Measurements from ENCODE around the gene SCAMP1. TPM values are rescaled to one million over a fixed set of nuclear protein-coding genes. Genes with fewer than 3 reads are reported as not detected.

The SCAMP1 gene
- total and polyA plus RNA-seq, 2 donors (not counting 1 experiment from before 2014, with no cell fraction given) = 44.3 to 60.6 TPM

DNA sequence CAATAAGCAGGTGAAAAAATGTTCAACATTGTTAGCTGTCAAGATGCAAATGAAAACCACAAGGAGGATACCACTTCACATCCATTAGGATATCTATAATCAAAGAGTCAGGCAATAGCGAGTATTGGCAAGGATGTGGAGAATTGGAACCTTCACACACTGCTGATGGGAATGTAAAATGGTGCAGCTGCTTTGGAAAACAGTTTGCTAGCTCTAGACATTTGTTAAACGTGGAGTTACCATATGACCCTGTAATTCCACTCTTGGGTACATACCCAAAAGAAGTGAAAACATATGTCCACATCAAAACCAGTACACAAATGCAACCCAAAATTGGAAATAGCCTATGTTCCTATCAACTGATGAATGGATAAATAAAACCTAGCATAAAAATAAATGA, 37.4 kb downstream of the SCAMP1 start:
- Histone ChIP-seq H3K9me3 (ENCODE audit: control insufficient read depth, insufficient read depth, low read depth, low read length) (no peaks in the 10 kb centered on the region), H2AFZ (ENCODE audit: low read length) (no peak overlapping the region), H3K27ac (ENCODE audit: insufficient read depth, low read length) (no peak overlapping the region), H3K79me2 (ENCODE audit: control insufficient read depth, insufficient read depth, low read length) (no peaks in the 10 kb centered on the region), H3K4me2 (ENCODE audit: extremely low read depth, insufficient read depth, low read length) (no peak overlapping the region), H3K4me1 (ENCODE audit: control insufficient read depth, extremely low read depth, insufficient read depth, low read length) (no peaks in the 10 kb centered on the region), H4K20me1 (ENCODE audit: control insufficient read depth, extremely low read depth, insufficient read depth, low read length) (no peaks in the 10 kb centered on the region), H3K4me3 (replicated peaks in 1 of 4; ENCODE audit: control extremely low read depth in 1 of 4, insufficient read depth in 1 of 4, low read depth in 3 of 4, low read length in 4 of 4) (no peak overlapping the region), H3K9ac (ENCODE audit: insufficient read depth, low read length) (no peak overlapping the region), H3K27me3 (ENCODE audit: control insufficient read depth, insufficient read depth, low read length) (no peaks in the 10 kb centered on the region), H3K36me3 (ENCODE audit: control insufficient read depth, insufficient read depth, low read length) (no peaks in the 10 kb centered on the region)
- DNase-seq (ENCODE audit: low read depth in 2 of 2) = no peak
- no peak for TF ChIP-seq EZH2 (IDR thresholded peaks at IDR 0.05; ENCODE audit: low read length, missing control alignments)

DNA sequence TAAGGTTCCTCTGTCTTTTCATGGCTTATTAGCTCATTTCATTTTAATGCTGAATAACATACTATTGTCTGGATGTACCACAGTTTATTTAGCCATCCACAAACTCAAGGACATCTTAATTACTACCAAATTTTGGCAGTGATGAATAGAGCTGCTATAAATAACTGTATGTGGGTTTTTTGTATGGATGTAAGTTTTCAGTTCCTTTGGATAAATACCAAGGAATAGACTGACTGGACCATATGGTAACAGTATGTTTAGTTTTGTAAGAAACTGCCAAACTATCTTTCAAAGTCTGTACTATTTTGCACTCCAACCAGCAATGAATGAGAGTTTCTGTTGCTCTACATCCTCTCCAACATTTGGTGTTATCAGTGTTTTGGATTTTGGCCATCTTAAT, 38.7 kb downstream of the SCAMP1 start:
- Histone ChIP-seq H3K79me2 (ENCODE audit: control insufficient read depth, insufficient read depth, low read length) (no peaks in the 10 kb centered on the region), H3K27me3 (ENCODE audit: control insufficient read depth, insufficient read depth, low read length) (no peaks in the 10 kb centered on the region), H3K9me3 (ENCODE audit: control insufficient read depth, insufficient read depth, low read depth, low read length) (no peaks in the 10 kb centered on the region), H3K27ac (ENCODE audit: insufficient read depth, low read length) (no peak overlapping the region), H3K4me2 (ENCODE audit: extremely low read depth, insufficient read depth, low read length) (no peak overlapping the region), H4K20me1 (ENCODE audit: control insufficient read depth, extremely low read depth, insufficient read depth, low read length) (no peaks in the 10 kb centered on the region), H3K4me1 (ENCODE audit: control insufficient read depth, extremely low read depth, insufficient read depth, low read length) (no peaks in the 10 kb centered on the region), H3K9ac (ENCODE audit: insufficient read depth, low read length) (no peak overlapping the region), H2AFZ (ENCODE audit: low read length) (no peak overlapping the region), H3K36me3 (ENCODE audit: control insufficient read depth, insufficient read depth, low read length) (no peaks in the 10 kb centered on the region), H3K4me3 (replicated peaks in 1 of 4; ENCODE audit: control extremely low read depth in 1 of 4, insufficient read depth in 1 of 4, low read depth in 3 of 4, low read length in 4 of 4) (no peak overlapping the region)
- DNase-seq (ENCODE audit: low read depth in 2 of 2) = peak; percentile 54 to 61
- TF ChIP-seq, protein P1, sequence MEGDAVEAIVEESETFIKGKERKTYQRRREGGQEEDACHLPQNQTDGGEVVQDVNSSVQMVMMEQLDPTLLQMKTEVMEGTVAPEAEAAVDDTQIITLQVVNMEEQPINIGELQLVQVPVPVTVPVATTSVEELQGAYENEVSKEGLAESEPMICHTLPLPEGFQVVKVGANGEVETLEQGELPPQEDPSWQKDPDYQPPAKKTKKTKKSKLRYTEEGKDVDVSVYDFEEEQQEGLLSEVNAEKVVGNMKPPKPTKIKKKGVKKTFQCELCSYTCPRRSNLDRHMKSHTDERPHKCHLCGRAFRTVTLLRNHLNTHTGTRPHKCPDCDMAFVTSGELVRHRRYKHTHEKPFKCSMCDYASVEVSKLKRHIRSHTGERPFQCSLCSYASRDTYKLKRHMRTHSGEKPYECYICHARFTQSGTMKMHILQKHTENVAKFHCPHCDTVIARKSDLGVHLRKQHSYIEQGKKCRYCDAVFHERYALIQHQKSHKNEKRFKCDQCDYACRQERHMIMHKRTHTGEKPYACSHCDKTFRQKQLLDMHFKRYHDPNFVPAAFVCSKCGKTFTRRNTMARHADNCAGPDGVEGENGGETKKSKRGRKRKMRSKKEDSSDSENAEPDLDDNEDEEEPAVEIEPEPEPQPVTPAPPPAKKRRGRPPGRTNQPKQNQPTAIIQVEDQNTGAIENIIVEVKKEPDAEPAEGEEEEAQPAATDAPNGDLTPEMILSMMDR (conservative IDR thresholded peaks at IDR 0.05 in 1 of 2, IDR thresholded peaks at IDR 0.05 in 1 of 2; ENCODE audit: low read depth in 1 of 2, low read length in 2 of 2) = no peak
- TF ChIP-seq EZH2 (IDR thresholded peaks at IDR 0.05; ENCODE audit: low read length, missing control alignments) = no peak

DNA sequence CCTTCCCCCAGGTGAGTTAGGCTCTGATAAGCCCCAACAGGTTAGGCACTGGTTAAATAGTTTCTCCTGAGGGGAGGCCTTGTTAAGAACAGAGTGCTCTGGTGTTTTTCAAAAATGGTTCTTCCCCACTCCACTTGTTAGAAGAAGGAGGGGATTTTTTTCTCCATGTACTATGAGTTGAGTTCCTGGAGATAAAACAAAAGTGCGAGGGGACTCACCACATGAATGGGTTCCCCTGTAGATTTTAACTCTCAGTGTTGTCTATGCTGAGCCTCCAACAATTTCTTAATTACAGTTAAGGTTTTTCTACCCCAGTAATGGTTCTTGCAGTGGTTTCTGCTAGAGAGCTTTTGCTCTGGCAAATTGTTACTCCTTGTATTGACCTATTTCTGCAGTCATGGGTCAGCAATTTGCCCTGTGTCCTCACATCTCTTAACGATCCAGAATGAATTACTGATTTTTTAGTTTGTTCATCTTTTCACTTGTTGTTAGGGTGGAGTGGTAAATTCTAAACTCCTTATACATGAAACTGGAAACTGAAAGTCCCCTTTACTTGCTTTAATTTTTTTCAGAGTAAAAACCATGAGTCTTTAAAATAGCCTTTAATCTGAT, 44.4 kb downstream of the SCAMP1 start:
- H3K4me1 ChIP-seq (ENCODE audit: control insufficient read depth, extremely low read depth, insufficient read depth, low read length) = peaks cover 2% of the 10 kb centered on the region
- no peaks in the 10 kb centered on the region for H4K20me1 ChIP-seq (ENCODE audit: control insufficient read depth, extremely low read depth, insufficient read depth, low read length)
- H3K9ac ChIP-seq (ENCODE audit: insufficient read depth, low read length) = no peak overlapping the region
- no peak for TF ChIP-seq EZH2 (IDR thresholded peaks at IDR 0.05; ENCODE audit: low read length, missing control alignments)
- TF ChIP-seq, protein P1 (conservative IDR thresholded peaks at IDR 0.05 in 1 of 2, IDR thresholded peaks at IDR 0.05 in 1 of 2; ENCODE audit: low read depth in 1 of 2, low read length in 2 of 2) = no peak
- DNase-seq (ENCODE audit: low read depth in 2 of 2) = no peak
- no peaks in the 10 kb centered on the region for H3K9me3 ChIP-seq (ENCODE audit: control insufficient read depth, insufficient read depth, low read depth, low read length)
- H3K36me3 ChIP-seq (ENCODE audit: control insufficient read depth, insufficient read depth, low read length) = no peaks in the 10 kb centered on the region
- H3K4me2 ChIP-seq (ENCODE audit: extremely low read depth, insufficient read depth, low read length) = no peak overlapping the region
- H3K4me3 ChIP-seq (replicated peaks in 1 of 4; ENCODE audit: control extremely low read depth in 1 of 4, insufficient read depth in 1 of 4, low read depth in 3 of 4, low read length in 4 of 4) = no peak overlapping the region
- no peak overlapping the region for H3K27ac ChIP-seq (ENCODE audit: insufficient read depth, low read length)
- H3K79me2 ChIP-seq (ENCODE audit: control insufficient read depth, insufficient read depth, low read length) = no peaks in the 10 kb centered on the region
- no peak overlapping the region for H2AFZ ChIP-seq (ENCODE audit: low read length)
- no peaks in the 10 kb centered on the region for H3K27me3 ChIP-seq (ENCODE audit: control insufficient read depth, insufficient read depth, low read length)
